PFSK-1 (cell line): Measurements from ENCODE around the gene HLCS.

ENCODE experiments used
- FOXP2 ChIP-seq: optimal IDR thresholded peaks from 2 replicates; pipeline ENCODE3; 2011; ENCODE audit warnings: borderline replicate concordance, control low read depth, inconsistent platforms; ENCODE audit not compliant: insufficient read depth; ENCODE audit errors: extremely low read length, extremely low read depth
- POLR2AphosphoS5 ChIP-seq: IDR thresholded peaks from 2 replicates; pipeline ENCODE4 v1.6.1; 2012; ENCODE audit warnings: low read depth, mild to moderate bottlenecking, control low read depth, low read length, moderate library complexity
- REST ChIP-seq, 2 experiments: IDR thresholded peaks; 2 replicates each; pipeline versions ENCODE4 v1.6.1 to v1.8.0; 2011 to 2012; ENCODE audit warnings: low read depth in 2 of 2, low read length in 2 of 2, control low read depth in 1 of 2, inconsistent platforms in 1 of 2, mild to moderate bottlenecking in 1 of 2, moderate library complexity in 1 of 2; ENCODE audit not compliant: insufficient read depth in 1 of 2
- SIN3A ChIP-seq: IDR thresholded peaks from 2 replicates; pipeline ENCODE4 v1.6.1; 2012; ENCODE audit warnings: mild to moderate bottlenecking, low read length, moderate library complexity, borderline replicate concordance; ENCODE audit not compliant: insufficient read depth
- TAF1 ChIP-seq: IDR thresholded peaks from 2 replicates; pipeline ENCODE4 v1.6.1; 2012; ENCODE audit warnings: low read length, control low read depth, borderline replicate concordance; ENCODE audit not compliant: insufficient read depth

The HLCS gene

GRCh38 chr21:36735201-36735515 lies 231.3 kb downstream of the HLCS start:
- TF ChIP-seq TAF1, result no peak
- no peak for TF ChIP-seq POLR2AphosphoS5
- TF ChIP-seq SIN3A, result no peak
- TF ChIP-seq REST (IDR thresholded peaks at IDR 0.05; ENCODE audit: insufficient read depth in 1 of 2, low read depth in 2 of 2, low read length in 2 of 2), result no peak
- no peak for TF ChIP-seq FOXP2

- TF ChIP-seq POLR2AphosphoS5 (no peak), TAF1 (no peak), SIN3A (no peak), REST (IDR thresholded peaks at IDR 0.05; ENCODE audit: insufficient read depth in 1 of 2, low read depth in 2 of 2, low read length in 2 of 2) (no peak), FOXP2 (no peak)
Observed at GRCh38 chr21:36734367-36735200, 231.9 kb downstream of the HLCS start.

GRCh38 chr21:36733857-36734256 lies 232.6 kb downstream of the HLCS start:
- TF ChIP-seq POLR2AphosphoS5, result no peak
- no peak for TF ChIP-seq FOXP2
- TF ChIP-seq TAF1, result no peak
- TF ChIP-seq REST (IDR thresholded peaks at IDR 0.05; ENCODE audit: insufficient read depth in 1 of 2, low read depth in 2 of 2, low read length in 2 of 2), result no peak
- TF ChIP-seq SIN3A, result no peak

- TF ChIP-seq SIN3A (no peak), POLR2AphosphoS5 (no peak)
Observed at GRCh38 chr21:36732761-36733160, 233.7 kb downstream of the HLCS start.

GRCh38 chr21:36732217-36732616 lies 234.3 kb downstream of the HLCS start:
- TF ChIP-seq REST (IDR thresholded peaks at IDR 0.05; ENCODE audit: insufficient read depth in 1 of 2, low read depth in 2 of 2, low read length in 2 of 2) (no peak), FOXP2 (no peak), POLR2AphosphoS5 (no peak), SIN3A (no peak), TAF1 (no peak)
